Urothelium cell line (cell line): ENCODE data around the gene SUPT6H.
"Not testable (repeated sequence)": the region's sequence is repeated elsewhere in the genome, so short reads cannot be mapped to it uniquely, and the experiment has no call there.

Experiments used
- DNase-seq: peaks from one replicate; pipeline ENCODE4 v3.0.0; 2011; ENCODE audit warnings: low spot score, mixed read lengths
- FAIRE-seq: peaks from 2 replicates; lab custom pipeline; 2011; peaks lifted over from hg19 to GRCh38; lab: Jason Lieb, UNC

The SUPT6H gene

GRCh38 chr17:28646039-28646754, 15.8 kb upstream of the SUPT6H start:
- FAIRE-seq (no peak), DNase-seq (no peak)

DNA sequence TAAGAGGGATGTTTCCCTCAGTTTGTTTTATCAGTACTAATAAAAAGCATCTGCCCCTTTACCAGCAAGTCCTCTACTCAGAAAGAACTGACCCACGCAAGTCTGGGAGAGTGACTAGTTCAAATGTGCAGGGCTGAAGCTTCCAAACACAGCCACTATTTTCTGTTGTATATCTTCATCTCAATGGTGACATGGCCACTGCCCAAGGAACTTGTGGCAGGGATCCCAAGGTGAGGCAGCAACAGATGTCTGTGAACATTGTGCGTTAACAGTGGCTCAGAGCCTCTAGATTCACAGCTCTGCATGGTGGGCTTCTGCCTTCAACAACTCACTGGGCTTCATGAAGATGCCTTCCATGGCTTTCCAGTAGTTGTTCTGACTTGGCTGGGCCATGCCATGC, 13.3 kb upstream of the SUPT6H start:
- no peak for DNase-seq
- FAIRE-seq = no peak

GRCh38 chr17:28655160-28655559, 6.8 kb upstream of the SUPT6H start:
- FAIRE-seq = no peak
- DNase-seq = no peak

GRCh38 chr17:28657756-28658155, 4.2 kb upstream of the SUPT6H start:
- FAIRE-seq (no peak), DNase-seq (no peak)

GRCh38 chr17:28658342-28658741, 3.7 kb upstream of the SUPT6H start:
- not testable (repeated sequence) for DNase-seq, FAIRE-seq

- FAIRE-seq, DNase-seq: not testable (repeated sequence)
These were observed 3.1 kb upstream of the SUPT6H start for GRCh38 chr17:28658766-28659496.

DNA sequence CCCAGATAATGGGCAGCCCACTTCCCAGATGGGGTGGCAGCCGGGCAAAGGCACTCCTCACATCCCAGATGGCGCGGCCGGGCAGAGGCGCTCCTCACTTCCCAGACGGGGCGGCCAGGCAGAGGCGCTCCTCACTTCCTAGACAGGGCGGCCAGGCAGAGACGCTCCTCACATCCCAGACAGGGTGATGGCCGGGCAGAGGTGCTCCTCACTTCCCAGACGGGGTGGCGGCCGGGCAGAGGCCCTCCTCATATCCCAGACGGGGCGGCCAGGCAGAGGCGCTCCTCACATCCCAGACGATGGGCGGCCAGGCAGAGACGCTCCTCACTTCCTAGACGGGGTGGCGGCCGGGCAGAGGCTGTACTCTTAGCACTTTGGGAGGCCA, 2.5 kb upstream of the SUPT6H start:
- not testable (repeated sequence) for DNase-seq, FAIRE-seq

GRCh38 chr17:28662527-28662829, 473 bp downstream of the SUPT6H start:
- DNase-seq (no peak), FAIRE-seq (no peak)

DNA sequence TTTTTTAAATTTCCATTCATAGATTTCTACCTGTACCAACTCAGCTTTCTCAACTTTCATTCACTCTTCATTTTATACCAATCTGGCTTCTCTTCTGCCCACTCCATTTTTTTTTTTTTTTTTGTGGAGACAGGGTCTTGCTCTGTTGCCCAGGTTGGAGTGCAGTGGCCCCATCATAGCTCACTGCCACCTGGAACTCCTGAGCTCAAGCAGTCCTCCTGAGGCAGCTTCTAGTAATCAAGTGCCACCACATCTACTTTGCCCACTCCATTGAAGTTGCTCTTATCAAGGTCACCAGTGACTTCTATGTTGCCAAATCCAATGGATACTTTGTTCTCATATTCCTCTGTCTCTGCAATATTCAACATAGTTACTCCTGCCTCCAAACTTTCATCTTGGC, 1.7 kb downstream of the SUPT6H start:
- DNase-seq (no peak), FAIRE-seq (no peak)

DNA sequence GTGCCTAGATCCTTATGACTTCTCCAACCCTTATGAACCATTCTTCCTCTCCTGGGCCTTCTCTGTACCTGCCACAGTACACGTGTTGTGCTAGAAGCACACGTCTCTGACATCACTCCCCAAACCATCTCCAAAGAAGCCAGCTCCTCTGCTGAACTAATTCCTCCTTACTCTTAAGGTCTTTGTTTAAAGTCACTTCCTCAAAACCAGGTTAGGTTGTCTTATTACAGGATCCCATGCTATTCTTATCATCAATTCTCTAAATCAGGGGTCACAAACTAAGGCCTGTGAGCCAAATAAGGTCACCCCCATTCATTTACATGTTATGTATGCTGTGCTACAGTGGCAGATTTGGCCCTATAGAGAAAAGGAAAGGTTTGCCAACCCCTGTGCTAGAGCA, 4.0 kb downstream of the SUPT6H start:
- FAIRE-seq (no peak), DNase-seq (no peak)

- FAIRE-seq = no peak
- no peak for DNase-seq
These were observed 5.9 kb downstream of the SUPT6H start for GRCh38 chr17:28667870-28668269.

DNA sequence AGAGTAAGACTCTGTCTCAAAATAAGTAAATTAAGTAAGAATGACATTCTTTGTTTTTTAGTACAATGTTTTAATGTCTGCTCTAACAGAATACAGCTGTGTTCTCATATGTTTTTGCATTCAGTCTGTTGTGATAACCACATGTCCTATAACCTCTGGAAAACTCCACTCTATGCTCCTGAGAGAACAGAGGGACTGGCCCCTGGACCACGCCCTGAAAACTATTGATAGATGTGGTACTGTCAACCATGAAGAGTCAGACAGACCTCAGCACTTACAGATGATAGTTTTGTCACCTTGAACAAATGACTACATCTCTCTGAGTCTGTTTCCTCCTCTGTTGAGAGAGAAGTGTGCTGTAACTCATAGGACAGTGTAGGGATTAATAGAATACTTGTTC, 7.9 kb downstream of the SUPT6H start:
- no peak for FAIRE-seq
- DNase-seq = no peak

DNA sequence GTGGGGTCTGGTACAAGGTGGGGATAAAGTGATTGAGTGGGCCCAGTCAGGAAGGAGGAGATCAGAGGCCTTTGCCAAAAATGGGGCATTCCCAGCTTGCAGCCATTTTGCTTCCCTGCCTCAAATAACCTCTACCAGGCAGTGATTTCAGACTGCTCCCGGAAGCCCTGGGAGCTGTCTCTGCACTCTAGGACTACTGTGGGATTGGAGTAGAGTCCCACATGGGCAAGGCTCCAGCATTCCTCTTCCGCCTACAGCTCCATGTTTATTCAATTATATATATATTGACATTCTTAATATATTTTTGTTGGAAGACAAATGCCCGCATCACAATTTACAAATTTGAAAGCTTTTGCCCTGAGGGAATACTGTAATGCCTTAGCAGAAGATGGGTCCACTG, 13.5 kb downstream of the SUPT6H start:
- FAIRE-seq (no peak), DNase-seq (no peak)

- FAIRE-seq (no peak), DNase-seq (no peak)
These were observed 14.0 kb downstream of the SUPT6H start for GRCh38 chr17:28675980-28676379.

DNA sequence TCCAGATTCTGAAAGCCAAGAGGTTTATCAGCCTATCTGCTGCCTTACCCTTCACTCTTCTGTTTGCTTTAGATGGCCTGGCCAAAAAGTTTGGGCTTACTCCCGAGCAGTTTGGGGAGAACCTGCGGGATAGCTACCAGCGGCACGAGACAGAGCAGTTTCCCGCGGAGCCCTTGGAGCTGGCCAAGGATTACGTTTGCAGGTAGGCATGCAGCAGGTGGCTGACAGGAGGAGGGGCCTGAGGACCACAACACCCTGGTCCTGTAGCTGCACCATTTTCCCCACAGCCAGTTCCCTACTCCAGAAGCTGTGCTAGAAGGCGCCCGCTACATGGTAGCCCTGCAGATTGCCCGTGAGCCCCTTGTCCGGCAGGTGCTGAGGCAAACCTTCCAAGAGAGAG, 20.6 kb downstream of the SUPT6H start:
- FAIRE-seq = no peak
- no peak for DNase-seq

- DNase-seq (no peak), FAIRE-seq (peak; percentile 74)
These were observed 23.0 kb downstream of the SUPT6H start for GRCh38 chr17:28684963-28685362.

DNA sequence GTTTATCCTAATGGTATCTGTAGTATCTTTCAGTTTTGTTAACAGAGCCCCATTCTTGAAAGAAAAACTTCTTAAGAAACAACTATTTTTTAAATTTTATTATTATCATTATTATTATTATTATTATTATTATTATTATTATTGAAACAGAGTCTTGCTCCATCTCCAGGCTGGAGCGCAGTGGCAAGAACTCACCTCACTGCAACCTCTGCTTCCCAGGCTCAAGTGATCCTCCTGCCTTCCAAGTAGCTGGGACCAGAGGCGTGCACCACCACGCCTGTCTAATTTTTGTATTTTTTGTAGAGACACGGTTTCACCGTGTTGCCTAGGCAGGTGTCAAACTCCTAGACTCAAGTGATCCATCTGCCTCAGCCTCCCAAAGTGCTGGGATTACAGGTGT, 23.4 kb downstream of the SUPT6H start:
- no peak for DNase-seq

GRCh38 chr17:28686296-28686695, 24.3 kb downstream of the SUPT6H start:
- no peak for FAIRE-seq

More for the DNA sequence above, 23.4 kb downstream of the SUPT6H start:
- FAIRE-seq = no peak

DNA sequence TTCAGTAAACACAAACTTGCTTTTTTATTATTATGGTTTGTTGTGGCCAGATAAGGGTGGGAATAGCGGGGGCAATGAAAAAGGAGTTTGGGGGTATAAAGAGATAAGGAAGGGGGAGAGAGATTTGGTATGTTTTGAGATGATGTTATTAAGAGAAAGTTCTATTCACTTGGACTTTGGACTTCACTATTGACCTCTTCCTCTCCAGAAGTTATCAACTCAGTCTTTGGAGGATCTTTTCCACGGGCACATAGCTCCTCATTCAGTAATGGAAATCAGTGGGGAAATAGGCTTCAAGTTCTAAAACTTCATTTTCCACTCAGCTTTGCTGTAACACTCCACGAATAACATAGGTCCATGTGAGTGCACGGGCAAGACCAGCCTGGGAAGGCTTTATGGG, 26.5 kb downstream of the SUPT6H start:
- no peak for FAIRE-seq
- no peak for DNase-seq

More at GRCh38 chr17:28686296-28686695, 24.3 kb downstream of the SUPT6H start:
- no peak for DNase-seq

- DNase-seq (no peak), FAIRE-seq (no peak)
These were observed 27.0 kb downstream of the SUPT6H start for GRCh38 chr17:28689011-28689410.

GRCh38 chr17:28693869-28694268, 31.9 kb downstream of the SUPT6H start:
- FAIRE-seq = no peak

GRCh38 chr17:28698253-28698941, 36.4 kb downstream of the SUPT6H start:
- no peak for FAIRE-seq

More at GRCh38 chr17:28693869-28694268, 31.9 kb downstream of the SUPT6H start:
- no peak for DNase-seq

More at GRCh38 chr17:28698253-28698941, 36.4 kb downstream of the SUPT6H start:
- DNase-seq = no peak
